HG02885 (cell line): ENCODE data around the gene MYG1.
A peak's percentile ranks its signal among the peaks of the same experiment; 100 is the strongest.
"Not testable (repeated sequence)": the region's sequence is repeated elsewhere in the genome, so short reads cannot be mapped to it uniquely, and the experiment has no call there.

Source experiments
- ATAC-seq: cut with Tn5 transposase; IDR thresholded peaks from one replicate; pipeline ENCODE4 v1.9.1; 2021; ENCODE audit warnings: mild to moderate bottlenecking; ENCODE audit not compliant: unreplicated experiment, poor library complexity

The MYG1 gene

GRCh38 chr12:53279888-53280498 is 19.5 kb upstream of the MYG1 start:
- no peak for ATAC-seq

GRCh38 chr12:53286448-53286847 is 13.0 kb upstream of the MYG1 start:
- ATAC-seq: no peak

- no peak for ATAC-seq
These were observed 11.7 kb upstream of the MYG1 start for GRCh38 chr12:53287741-53288216.

GRCh38 chr12:53288322-53288721 is 11.2 kb upstream of the MYG1 start:
- no peak for ATAC-seq

- no peak for ATAC-seq
These were observed 9.6 kb upstream of the MYG1 start for GRCh38 chr12:53289891-53290290.

- ATAC-seq: no peak
These were observed 8.8 kb upstream of the MYG1 start for GRCh38 chr12:53290661-53291060.

- ATAC-seq: no peak
These were observed 7.1 kb upstream of the MYG1 start for GRCh38 chr12:53292426-53292825.

GRCh38 chr12:53295070-53295890 is 4.2 kb upstream of the MYG1 start, which contains the start of gene PFDN5:
PFDN5 (plus strand) TSS chr12:53295542; CDS start chr12:53295568, 26 bp downstream.
- ATAC-seq: peak; percentile 90

GRCh38 chr12:53295891-53296219 is 3.6 kb upstream of the MYG1 start:
- ATAC-seq: no peak

GRCh38 chr12:53297106-53297505 is 2.4 kb upstream of the MYG1 start:
- ATAC-seq: not testable (repeated sequence)

- no peak for ATAC-seq
These were observed 1.3 kb upstream of the MYG1 start for GRCh38 chr12:53298164-53298563.

GRCh38 chr12:53299101-53299453 is 418 bp upstream of the MYG1 start:
- no peak for ATAC-seq

- ATAC-seq: no peak
These were observed 692 bp downstream of the MYG1 start for GRCh38 chr12:53300187-53300586.

GRCh38 chr12:53302903-53303302 is 3.4 kb downstream of the MYG1 start:
- ATAC-seq: no peak

GRCh38 chr12:53306826-53307225 is 7.3 kb downstream of the MYG1 start:
- no peak for ATAC-seq

- no peak for ATAC-seq
These were observed 8.8 kb downstream of the MYG1 start for GRCh38 chr12:53308276-53308675.

GRCh38 chr12:53313996-53314395 is 14.5 kb downstream of the MYG1 start:
- no peak for ATAC-seq

GRCh38 chr12:53320352-53321195 is 21.1 kb downstream of the MYG1 start:
- no peak for ATAC-seq

GRCh38 chr12:53324113-53324778 is 24.8 kb downstream of the MYG1 start:
- ATAC-seq: peak; percentile 31

GRCh38 chr12:53324779-53325510 is 25.4 kb downstream of the MYG1 start:
- ATAC-seq: peak; percentile 62
